IMR-90 (cell line): ENCODE data around the gene ACOX1. TPM values are rescaled to one million over a fixed set of nuclear protein-coding genes. Genes with fewer than 3 reads are reported as not detected.

ENCODE experiments used
- ATAC-seq: fragments of 200-7000 bp; cut with Tn5 transposase; 2 replicates; pipeline ENCODE4 v1.9.1; 2020; ENCODE audit warnings: low read depth, mild to moderate bottlenecking, moderate library complexity
- BruUV-seq: library from RNA; stranded (reverse); fragments of 400-500 nt; replicated peaks from 2 replicates; lab custom pipeline; 2021; lab: Mats Ljungman, UMichigan
- CTCF ChIA-PET: fragments of 300-600 bp; formaldehyde crosslinking; extraction: SDS; loops from one replicate; lab custom pipeline; 2021; ENCODE audit warnings: antibody characterized with exemption; lab: Yijun Ruan, JAX
- POLR2A ChIA-PET: fragments of 300-600 bp; sonication (Branson Sonifier 250); formaldehyde crosslinking; loops from one replicate; lab custom pipeline; 2022; ENCODE audit warnings: antibody characterized with exemption; ENCODE audit not compliant: unreplicated experiment; lab: Charles Lee
- DNase-seq: peaks from one replicate; pipeline ENCODE4 v3.0.0; 2013
- H2AFZ ChIP-seq: replicated peaks from 2 replicates; pipeline ENCODE3; 2013; ENCODE audit warnings: low read length, mild to moderate bottlenecking; ENCODE audit not compliant: poor library complexity
- H2AK5ac ChIP-seq: 2 replicates; pipeline ENCODE4 v1.6.1; 2013; ENCODE audit warnings: low read depth, low read length, inconsistent platforms
- H2AK9ac ChIP-seq: replicated peaks from 2 replicates; pipeline ENCODE3; 2013; ENCODE audit warnings: mild to moderate bottlenecking, low read depth, low read length, moderate library complexity; ENCODE audit not compliant: poor library complexity
- H2BK120ac ChIP-seq: 2 replicates; pipeline ENCODE4 v1.6.1; 2013; ENCODE audit warnings: low read depth, low read length, inconsistent platforms
- H2BK15ac ChIP-seq: 3 replicates; pipeline ENCODE4 v1.6.1; 2013; ENCODE audit warnings: low read depth, low read length, inconsistent platforms
- H2BK20ac ChIP-seq: 2 replicates; pipeline ENCODE4 v1.6.1; 2013; ENCODE audit warnings: low read depth, mild to moderate bottlenecking, inconsistent platforms, low read length, moderate library complexity
- H2BK5ac ChIP-seq: 2 replicates; pipeline ENCODE4 v1.6.1; 2013; ENCODE audit warnings: mild to moderate bottlenecking, low read depth, low read length, inconsistent platforms; ENCODE audit not compliant: poor library complexity, severe bottlenecking
- H3K14ac ChIP-seq: replicated peaks from 2 replicates; pipeline ENCODE4 v1.6.1; 2013; ENCODE audit warnings: low read depth, low read length, inconsistent platforms
- H3K18ac ChIP-seq: 2 replicates; pipeline ENCODE4 v1.6.1; 2013; ENCODE audit warnings: low read depth, low read length, control low read depth
- H3K23ac ChIP-seq: 2 replicates; pipeline ENCODE4 v1.6.1; 2013; ENCODE audit warnings: low read depth, low read length, inconsistent platforms
- H3K27ac ChIP-seq: 2 replicates; pipeline ENCODE4 v1.5.1; 2013; ENCODE audit warnings: mild to moderate bottlenecking, control low read depth, low read length; ENCODE audit not compliant: insufficient read depth
- H3K27me3 ChIP-seq: 2 replicates; pipeline ENCODE4 v1.6.1; 2013; ENCODE audit warnings: low read length; ENCODE audit not compliant: control insufficient read depth, insufficient read depth
- H3K36me3 ChIP-seq: 2 replicates; pipeline ENCODE4 v1.6.1; 2013; ENCODE audit warnings: low read length, mixed read lengths; ENCODE audit not compliant: control insufficient read depth, insufficient read depth
- H3K4ac ChIP-seq: 2 replicates; pipeline ENCODE4 v1.6.1; 2013; ENCODE audit warnings: low read depth, low read length, inconsistent platforms
- H3K4me1 ChIP-seq: 2 replicates; pipeline ENCODE4 v1.6.1; 2013; ENCODE audit warnings: low read length, mixed read lengths; ENCODE audit not compliant: control insufficient read depth, insufficient read depth
- H3K4me2 ChIP-seq: 2 replicates; pipeline ENCODE4 v1.6.1; 2013; ENCODE audit warnings: low read depth, mild to moderate bottlenecking, control low read depth, low read length, moderate library complexity
- H3K4me3 ChIP-seq: 2 replicates; pipeline ENCODE4 v1.5.1; 2013; ENCODE audit warnings: low read depth, mild to moderate bottlenecking, control low read depth, low read length, moderate library complexity; ENCODE audit not compliant: insufficient read depth
- H3K56ac ChIP-seq: 2 replicates; pipeline ENCODE4 v1.6.1; 2013; ENCODE audit warnings: low read length, inconsistent platforms; ENCODE audit not compliant: insufficient read depth; ENCODE audit errors: extremely low read depth
- H3K79me1 ChIP-seq, 2 experiments: 2 replicates each; pipeline ENCODE4 v1.6.1; 2013; ENCODE audit warnings: low read length in 2 of 2, inconsistent platforms in 1 of 2, low read depth in 1 of 2
- H3K9ac ChIP-seq: 2 replicates; pipeline ENCODE4 v1.6.1; 2013; ENCODE audit warnings: low read depth, low read length, control low read depth
- H3K9me1 ChIP-seq: 2 replicates; pipeline ENCODE4 v1.6.1; 2013; ENCODE audit warnings: low read length, inconsistent platforms; ENCODE audit not compliant: insufficient read depth
- H3K9me3 ChIP-seq: 2 replicates; pipeline ENCODE4 v1.6.1; 2013; ENCODE audit warnings: low read length; ENCODE audit not compliant: control insufficient read depth, insufficient read depth
- H4K20me1 ChIP-seq: 2 replicates; pipeline ENCODE4 v1.6.1; 2013; ENCODE audit warnings: low read length, inconsistent platforms; ENCODE audit not compliant: insufficient read depth
- H4K5ac ChIP-seq: 2 replicates; pipeline ENCODE4 v1.6.1; 2013; ENCODE audit warnings: mild to moderate bottlenecking, low read depth, low read length, control low read depth
- H4K8ac ChIP-seq, 2 experiments: 2 replicates each; pipeline ENCODE4 v1.6.1; 2013; ENCODE audit warnings: low read depth in 2 of 2, low read length in 2 of 2, control low read depth in 1 of 2, inconsistent platforms in 1 of 2
- H4K91ac ChIP-seq: 2 replicates; pipeline ENCODE4 v1.6.1; 2013; ENCODE audit warnings: low read depth, low read length, inconsistent platforms; ENCODE audit not compliant: insufficient read depth
- SMC3 ChIP-seq: fragments of 150-350 bp; IDR thresholded peaks from 2 replicates; pipeline ENCODE4 v1.6.1; 2016; ENCODE audit warnings: low read depth, mild to moderate bottlenecking, antibody characterized with exemption, low read length, moderate library complexity
- WGBS, 2 experiments: methylation state at CpG; one replicate each; pipeline versions ENCODE4 v1.1.5 to v1.1.7; 2013; ENCODE audit warnings: missing lambda C conversion rate in 2 of 2; ENCODE audit not compliant: insufficient read length in 1 of 2; ENCODE audit errors: extremely low coverage in 2 of 2; 5-methylcytosine and 5-hydroxymethylcytosine counted together
- dilution Hi-C: fragments of 300-500 bp; cut with HindIII; formaldehyde crosslinking; loops from one replicate; pipeline ENCODE4 v1.14.3; 2018; ENCODE audit warnings: low sequenced_read_pairs; ENCODE audit not compliant: unreplicated experiment
- in situ Hi-C: fragments of 300-500 bp; cut with MboI; formaldehyde crosslinking; loops from 3 replicates; pipeline ENCODE4 v1.14.3; 2019; ENCODE audit warnings: low sequenced_read_pairs, inconsistent platforms, mixed read lengths
- intact Hi-C: fragments of 100-400 bp; cut with micrococcal nuclease; formaldehyde crosslinking; loops from 2 replicates; pipeline ENCODE4 v1.10.0; 2022
- polyA plus RNA-seq, 3 experiments: library from polyadenylated mRNA; depleted of rRNA; stranded (reverse); fragments of >200 nt; gene quantifications; 2 replicates each; pipeline ENCODE4 v1.2.3, GENCODE V29; 2012; ENCODE audit warnings: low replicate concordance in 1 of 3
- total RNA-seq: library from RNA; depleted of rRNA; stranded (reverse); fragments of >200 nt; gene quantifications from 2 replicates; pipeline ENCODE4 v1.2.3, GENCODE V29; 2012

Gene ACOX1
- total and polyA plus RNA-seq, 2 of the 4 experiments (the other 2 are of a cell fraction) = 16.1 to 94.8 TPM

DNA sequence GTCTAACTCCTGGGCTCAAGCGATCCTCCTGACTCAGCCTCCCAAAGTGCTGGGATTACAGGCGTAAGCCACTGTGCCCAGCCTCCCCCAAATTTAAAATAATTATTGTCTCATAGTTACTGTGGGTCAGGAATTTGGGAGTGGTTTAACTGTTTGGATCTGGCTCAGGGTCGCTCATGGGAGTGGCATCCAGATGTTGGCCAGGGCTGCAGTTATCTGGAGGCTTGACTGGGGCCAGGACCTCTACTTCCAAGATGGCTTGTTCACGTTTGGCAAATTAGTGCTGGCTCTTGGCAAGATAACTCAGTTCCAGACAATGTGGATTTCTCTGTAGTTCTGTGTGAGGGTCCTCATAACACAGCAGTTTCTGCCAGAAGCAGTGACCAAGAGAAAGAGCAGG is 8.1 kb upstream of the ACOX1 start:
- ATAC-seq (peak; percentile 22; the same call in 1 of the 2 replicates), DNase-seq (no peak)
- no peak for TF ChIP-seq SMC3
- no TSS peak for BruUV-seq
- dilution Hi-C loops = no loop called here
- Histone ChIP-seq H2AFZ (no peak overlapping the region), H4K8ac (no peak overlapping the region), H3K36me3 (peaks cover 13% of the 10 kb centered on the region), H3K14ac (no peak overlapping the region; the same call in 1 of the 2 replicates), H3K4ac (no peak overlapping the region), H2AK9ac (no peak overlapping the region), H3K9ac (no peak overlapping the region), H4K20me1 (no peaks in the 10 kb centered on the region), H3K79me1 (peaks cover 19 to 30% of the 10 kb centered on the region in 2 experiments), H4K91ac (no peak overlapping the region), H3K4me1 (peaks cover 5% of the 10 kb centered on the region; the same call in 1 of the 2 replicates), H4K5ac (no peak overlapping the region), H3K18ac (no peak overlapping the region), H2BK5ac (no peak overlapping the region), H2BK120ac (no peak overlapping the region), H3K27ac (no peak overlapping the region), H3K27me3 (no peaks in the 10 kb centered on the region), H3K4me3 (no peak overlapping the region), H3K56ac (no peak overlapping the region), H2AK5ac (peak overlapping the region; percentile 3; the same call in 1 of the 2 replicates), H3K23ac (no peak overlapping the region; the same call in 1 of the 2 replicates), H3K4me2 (no peak overlapping the region), H3K9me1 (peaks cover 16% of the 10 kb centered on the region), H3K9me3 (no peaks in the 10 kb centered on the region), H2BK20ac (no peak overlapping the region), H2BK15ac (no peak overlapping the region)
- 38% methylated on average over 1 of the region's 4 CpGs; no CpG with 5 or more reads in 1 of the 2 experiments for WGBS, 2 experiments
- POLR2A ChIA-PET = no interaction called here
- CTCF ChIA-PET = no interaction called here
- intact Hi-C loops = no loop called here
- in situ Hi-C loops = no loop called here
